ENCODE measurements around the gene EFNA2.

DNA sequence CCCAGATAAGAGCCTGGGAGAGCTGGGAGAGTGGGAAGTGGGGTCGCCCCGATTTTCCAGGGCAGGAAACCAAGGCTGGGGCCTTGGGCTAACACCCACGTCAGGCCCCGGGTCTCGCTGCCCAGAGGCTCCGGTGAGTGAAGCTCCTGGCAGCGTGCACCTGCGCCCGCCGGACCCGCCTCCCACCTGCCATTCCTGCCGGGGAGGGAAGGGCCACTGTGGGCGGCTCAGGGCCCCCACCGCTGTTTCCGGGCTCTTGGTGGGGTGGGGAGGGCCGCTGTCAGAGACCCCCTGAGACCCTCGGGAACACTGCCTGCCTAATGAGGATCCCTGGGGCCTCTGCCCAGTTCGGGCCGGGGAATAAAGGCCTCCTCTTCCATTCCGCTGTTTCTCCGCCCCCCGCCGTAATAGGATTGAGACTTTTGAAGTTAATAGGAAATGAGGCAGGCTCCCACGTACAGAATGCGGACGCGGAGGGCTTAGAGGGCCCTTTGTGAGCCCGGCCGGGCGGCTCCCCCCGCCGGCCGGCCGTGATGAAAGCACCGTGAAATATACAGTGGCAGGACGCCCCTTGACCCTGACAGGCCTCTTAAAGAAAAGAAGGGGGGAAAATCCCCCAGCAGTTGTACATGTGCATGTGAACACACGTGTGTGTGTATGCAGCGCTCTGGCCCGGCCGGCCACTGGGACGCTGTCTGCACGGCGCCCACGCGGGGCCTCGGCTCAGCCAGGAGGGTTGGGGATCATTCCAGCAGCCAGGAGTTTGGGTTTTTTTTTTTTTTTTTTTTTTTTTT, 33.2 kb downstream of the EFNA2 start:
- TF ChIP-seq, protein P1, sequence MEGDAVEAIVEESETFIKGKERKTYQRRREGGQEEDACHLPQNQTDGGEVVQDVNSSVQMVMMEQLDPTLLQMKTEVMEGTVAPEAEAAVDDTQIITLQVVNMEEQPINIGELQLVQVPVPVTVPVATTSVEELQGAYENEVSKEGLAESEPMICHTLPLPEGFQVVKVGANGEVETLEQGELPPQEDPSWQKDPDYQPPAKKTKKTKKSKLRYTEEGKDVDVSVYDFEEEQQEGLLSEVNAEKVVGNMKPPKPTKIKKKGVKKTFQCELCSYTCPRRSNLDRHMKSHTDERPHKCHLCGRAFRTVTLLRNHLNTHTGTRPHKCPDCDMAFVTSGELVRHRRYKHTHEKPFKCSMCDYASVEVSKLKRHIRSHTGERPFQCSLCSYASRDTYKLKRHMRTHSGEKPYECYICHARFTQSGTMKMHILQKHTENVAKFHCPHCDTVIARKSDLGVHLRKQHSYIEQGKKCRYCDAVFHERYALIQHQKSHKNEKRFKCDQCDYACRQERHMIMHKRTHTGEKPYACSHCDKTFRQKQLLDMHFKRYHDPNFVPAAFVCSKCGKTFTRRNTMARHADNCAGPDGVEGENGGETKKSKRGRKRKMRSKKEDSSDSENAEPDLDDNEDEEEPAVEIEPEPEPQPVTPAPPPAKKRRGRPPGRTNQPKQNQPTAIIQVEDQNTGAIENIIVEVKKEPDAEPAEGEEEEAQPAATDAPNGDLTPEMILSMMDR (conservative IDR thresholded peaks at IDR 0.05; ENCODE audit: low read depth, low read length): no peak
- TF ChIP-seq, protein P2, sequence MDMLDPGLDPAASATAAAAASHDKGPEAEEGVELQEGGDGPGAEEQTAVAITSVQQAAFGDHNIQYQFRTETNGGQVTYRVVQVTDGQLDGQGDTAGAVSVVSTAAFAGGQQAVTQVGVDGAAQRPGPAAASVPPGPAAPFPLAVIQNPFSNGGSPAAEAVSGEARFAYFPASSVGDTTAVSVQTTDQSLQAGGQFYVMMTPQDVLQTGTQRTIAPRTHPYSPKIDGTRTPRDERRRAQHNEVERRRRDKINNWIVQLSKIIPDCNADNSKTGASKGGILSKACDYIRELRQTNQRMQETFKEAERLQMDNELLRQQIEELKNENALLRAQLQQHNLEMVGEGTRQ (IDR thresholded peaks at IDR 0.05; ENCODE audit: low read depth, low read length): no peak
- no peak for TF ChIP-seq POLR2A (IDR thresholded peaks at IDR 0.05; ENCODE audit: low read depth, low read length)
- TF ChIP-seq BHLHE40 (IDR thresholded peaks at IDR 0.05; ENCODE audit: low read depth, low read length): no peak
- no peak for TF ChIP-seq MXI1 (IDR thresholded peaks at IDR 0.05; ENCODE audit: borderline replicate concordance, low read depth, low read length)

Measured in IMR-90 (cell line).